IMR-90 (cell line): Measurements from ENCODE around the gene KPNA3. TPM values are rescaled to one million over a fixed set of nuclear protein-coding genes. Genes with fewer than 3 reads are reported as not detected.

Source experiments
- ATAC-seq: fragments of 200-7000 bp; cut with Tn5 transposase; 2 replicates; pipeline ENCODE4 v1.9.1; 2020; ENCODE audit warnings: low read depth, mild to moderate bottlenecking, moderate library complexity
- BruUV-seq: library from RNA; stranded (reverse); fragments of 400-500 nt; replicated peaks from 2 replicates; lab custom pipeline; 2021; lab: Mats Ljungman, UMichigan
- CTCF ChIA-PET: fragments of 300-600 bp; formaldehyde crosslinking; extraction: SDS; loops from one replicate; lab custom pipeline; 2021; ENCODE audit warnings: antibody characterized with exemption; lab: Yijun Ruan, JAX
- POLR2A ChIA-PET: fragments of 300-600 bp; sonication (Branson Sonifier 250); formaldehyde crosslinking; loops from one replicate; lab custom pipeline; 2022; ENCODE audit warnings: antibody characterized with exemption; ENCODE audit not compliant: unreplicated experiment; lab: Charles Lee
- DNase-seq: peaks from one replicate; pipeline ENCODE4 v3.0.0; 2013
- H2AFZ ChIP-seq: replicated peaks from 2 replicates; pipeline ENCODE3; 2013; ENCODE audit warnings: low read length, mild to moderate bottlenecking; ENCODE audit not compliant: poor library complexity
- H2AK5ac ChIP-seq: 2 replicates; pipeline ENCODE4 v1.6.1; 2013; ENCODE audit warnings: low read depth, low read length, inconsistent platforms
- H2AK9ac ChIP-seq: replicated peaks from 2 replicates; pipeline ENCODE3; 2013; ENCODE audit warnings: mild to moderate bottlenecking, low read depth, low read length, moderate library complexity; ENCODE audit not compliant: poor library complexity
- H2BK120ac ChIP-seq: 2 replicates; pipeline ENCODE4 v1.6.1; 2013; ENCODE audit warnings: low read depth, low read length, inconsistent platforms
- H2BK15ac ChIP-seq: 3 replicates; pipeline ENCODE4 v1.6.1; 2013; ENCODE audit warnings: low read depth, low read length, inconsistent platforms
- H2BK20ac ChIP-seq: 2 replicates; pipeline ENCODE4 v1.6.1; 2013; ENCODE audit warnings: low read depth, mild to moderate bottlenecking, inconsistent platforms, low read length, moderate library complexity
- H2BK5ac ChIP-seq: 2 replicates; pipeline ENCODE4 v1.6.1; 2013; ENCODE audit warnings: mild to moderate bottlenecking, low read depth, low read length, inconsistent platforms; ENCODE audit not compliant: poor library complexity, severe bottlenecking
- H3K14ac ChIP-seq: replicated peaks from 2 replicates; pipeline ENCODE4 v1.6.1; 2013; ENCODE audit warnings: low read depth, low read length, inconsistent platforms
- H3K18ac ChIP-seq: 2 replicates; pipeline ENCODE4 v1.6.1; 2013; ENCODE audit warnings: low read depth, low read length, control low read depth
- H3K23ac ChIP-seq: 2 replicates; pipeline ENCODE4 v1.6.1; 2013; ENCODE audit warnings: low read depth, low read length, inconsistent platforms
- H3K27ac ChIP-seq: 2 replicates; pipeline ENCODE4 v1.5.1; 2013; ENCODE audit warnings: mild to moderate bottlenecking, control low read depth, low read length; ENCODE audit not compliant: insufficient read depth
- H3K27me3 ChIP-seq: 2 replicates; pipeline ENCODE4 v1.6.1; 2013; ENCODE audit warnings: low read length; ENCODE audit not compliant: control insufficient read depth, insufficient read depth
- H3K36me3 ChIP-seq: 2 replicates; pipeline ENCODE4 v1.6.1; 2013; ENCODE audit warnings: low read length, mixed read lengths; ENCODE audit not compliant: control insufficient read depth, insufficient read depth
- H3K4ac ChIP-seq: 2 replicates; pipeline ENCODE4 v1.6.1; 2013; ENCODE audit warnings: low read depth, low read length, inconsistent platforms
- H3K4me1 ChIP-seq: 2 replicates; pipeline ENCODE4 v1.6.1; 2013; ENCODE audit warnings: low read length, mixed read lengths; ENCODE audit not compliant: control insufficient read depth, insufficient read depth
- H3K4me2 ChIP-seq: 2 replicates; pipeline ENCODE4 v1.6.1; 2013; ENCODE audit warnings: low read depth, mild to moderate bottlenecking, control low read depth, low read length, moderate library complexity
- H3K4me3 ChIP-seq: 2 replicates; pipeline ENCODE4 v1.5.1; 2013; ENCODE audit warnings: low read depth, mild to moderate bottlenecking, control low read depth, low read length, moderate library complexity; ENCODE audit not compliant: insufficient read depth
- H3K56ac ChIP-seq: 2 replicates; pipeline ENCODE4 v1.6.1; 2013; ENCODE audit warnings: low read length, inconsistent platforms; ENCODE audit not compliant: insufficient read depth; ENCODE audit errors: extremely low read depth
- H3K79me1 ChIP-seq, 2 experiments: 2 replicates each; pipeline ENCODE4 v1.6.1; 2013; ENCODE audit warnings: low read length in 2 of 2, inconsistent platforms in 1 of 2, low read depth in 1 of 2
- H3K9ac ChIP-seq: 2 replicates; pipeline ENCODE4 v1.6.1; 2013; ENCODE audit warnings: low read depth, low read length, control low read depth
- H3K9me1 ChIP-seq: 2 replicates; pipeline ENCODE4 v1.6.1; 2013; ENCODE audit warnings: low read length, inconsistent platforms; ENCODE audit not compliant: insufficient read depth
- H3K9me3 ChIP-seq: 2 replicates; pipeline ENCODE4 v1.6.1; 2013; ENCODE audit warnings: low read length; ENCODE audit not compliant: control insufficient read depth, insufficient read depth
- H4K20me1 ChIP-seq: 2 replicates; pipeline ENCODE4 v1.6.1; 2013; ENCODE audit warnings: low read length, inconsistent platforms; ENCODE audit not compliant: insufficient read depth
- H4K5ac ChIP-seq: 2 replicates; pipeline ENCODE4 v1.6.1; 2013; ENCODE audit warnings: mild to moderate bottlenecking, low read depth, low read length, control low read depth
- H4K8ac ChIP-seq, 2 experiments: 2 replicates each; pipeline ENCODE4 v1.6.1; 2013; ENCODE audit warnings: low read depth in 2 of 2, low read length in 2 of 2, control low read depth in 1 of 2, inconsistent platforms in 1 of 2
- H4K91ac ChIP-seq: 2 replicates; pipeline ENCODE4 v1.6.1; 2013; ENCODE audit warnings: low read depth, low read length, inconsistent platforms; ENCODE audit not compliant: insufficient read depth
- BHLHE40 ChIP-seq: fragments of 150-350 bp; IDR thresholded peaks from 2 replicates; pipeline ENCODE4 v1.6.1; 2016; ENCODE audit warnings: mild to moderate bottlenecking, low read depth, low read length
- CHD1 ChIP-seq: IDR thresholded peaks from 2 replicates; pipeline ENCODE4 v1.6.1; 2012; ENCODE audit warnings: low read depth, low read length, improper control_type of control experiment
- CTCF ChIP-seq: conservative IDR thresholded peaks from 2 replicates; pipeline ENCODE4 v1.5.1; 2012; ENCODE audit warnings: mild to moderate bottlenecking, low read depth, low read length, improper control_type of control experiment
- ELK1 ChIP-seq: fragments of 150-350 bp; IDR thresholded peaks from 2 replicates; pipeline ENCODE4 v1.6.1; 2016; ENCODE audit warnings: low read depth, mild to moderate bottlenecking, low read length, moderate library complexity, borderline replicate concordance
- FOS ChIP-seq: fragments of 150-350 bp; IDR thresholded peaks from 2 replicates; pipeline ENCODE4 v1.6.1; 2016; ENCODE audit warnings: low read depth, low read length
- MAFK ChIP-seq: IDR thresholded peaks from 2 replicates; pipeline ENCODE4 v1.6.1; 2012; ENCODE audit warnings: low read depth, low read length, improper control_type of control experiment
- MAZ ChIP-seq: IDR thresholded peaks from 2 replicates; pipeline ENCODE4 v1.6.1; 2012; ENCODE audit warnings: low read depth, mild to moderate bottlenecking, low read length, improper control_type of control experiment, moderate library complexity, borderline replicate concordance
- MXI1 ChIP-seq: IDR thresholded peaks from 2 replicates; pipeline ENCODE4 v1.6.1; 2012; ENCODE audit warnings: low read depth, mild to moderate bottlenecking, low read length, moderate library complexity, borderline replicate concordance
- NFE2L2 ChIP-seq: fragments of 150-350 bp; IDR thresholded peaks from 2 replicates; pipeline ENCODE4 v1.6.1; 2016; ENCODE audit warnings: low read depth, mild to moderate bottlenecking, low read length
- POLR2A ChIP-seq: IDR thresholded peaks from 2 replicates; pipeline ENCODE4 v1.6.1; 2012; ENCODE audit warnings: mild to moderate bottlenecking, low read depth, low read length
- RAD21 ChIP-seq: IDR thresholded peaks from 2 replicates; pipeline ENCODE4 v1.6.1; 2012; ENCODE audit warnings: low read length, improper control_type of control experiment
- RCOR1 ChIP-seq: IDR thresholded peaks from 2 replicates; pipeline ENCODE4 v1.6.1; 2012; ENCODE audit warnings: mild to moderate bottlenecking, low read length, improper control_type of control experiment; ENCODE audit not compliant: insufficient replicate concordance
- RFX5 ChIP-seq: IDR thresholded peaks from 2 replicates; pipeline ENCODE4 v1.8.0; 2012; ENCODE audit warnings: low read depth, mild to moderate bottlenecking, low read length, moderate library complexity
- SMC3 ChIP-seq: fragments of 150-350 bp; IDR thresholded peaks from 2 replicates; pipeline ENCODE4 v1.6.1; 2016; ENCODE audit warnings: low read depth, mild to moderate bottlenecking, antibody characterized with exemption, low read length, moderate library complexity
- USF2 ChIP-seq: fragments of 150-350 bp; IDR thresholded peaks from 2 replicates; pipeline ENCODE4 v1.6.1; 2017; ENCODE audit warnings: mild to moderate bottlenecking, antibody characterized with exemption, low read length, low read depth
- WGBS, 2 experiments: methylation state at CpG; one replicate each; pipeline versions ENCODE4 v1.1.5 to v1.1.7; 2013; ENCODE audit warnings: missing lambda C conversion rate in 2 of 2; ENCODE audit not compliant: insufficient read length in 1 of 2; ENCODE audit errors: extremely low coverage in 2 of 2; 5-methylcytosine and 5-hydroxymethylcytosine counted together
- dilution Hi-C: fragments of 300-500 bp; cut with HindIII; formaldehyde crosslinking; loops from one replicate; pipeline ENCODE4 v1.14.3; 2018; ENCODE audit warnings: low sequenced_read_pairs; ENCODE audit not compliant: unreplicated experiment
- in situ Hi-C: fragments of 300-500 bp; cut with MboI; formaldehyde crosslinking; loops from 3 replicates; pipeline ENCODE4 v1.14.3; 2019; ENCODE audit warnings: low sequenced_read_pairs, inconsistent platforms, mixed read lengths
- intact Hi-C: fragments of 100-400 bp; cut with micrococcal nuclease; formaldehyde crosslinking; loops from 2 replicates; pipeline ENCODE4 v1.10.0; 2022
- polyA plus RNA-seq, 3 experiments: library from polyadenylated mRNA; depleted of rRNA; stranded (reverse); fragments of >200 nt; gene quantifications; 2 replicates each; pipeline ENCODE4 v1.2.3, GENCODE V29; 2012; ENCODE audit warnings: low replicate concordance in 1 of 3
- total RNA-seq: library from RNA; depleted of rRNA; stranded (reverse); fragments of >200 nt; gene quantifications from 2 replicates; pipeline ENCODE4 v1.2.3, GENCODE V29; 2012

The KPNA3 gene
- total and polyA plus RNA-seq, 2 of the 4 experiments (the other 2 are of a cell fraction): 25.3 to 48.6 TPM

- no peak overlapping the region for H3K27ac ChIP-seq
- no peak for TF ChIP-seq CTCF
- TF ChIP-seq RFX5: no peak
- no peak for TF ChIP-seq POLR2A
- no peak for TF ChIP-seq FOS
- TF ChIP-seq SMC3: no peak
- TF ChIP-seq ELK1: no peak
- TF ChIP-seq CHD1: no peak
- TF ChIP-seq MAFK: no peak
- TF ChIP-seq MXI1: no peak
- no peak for TF ChIP-seq RCOR1
- TF ChIP-seq NFE2L2: no peak
- TF ChIP-seq BHLHE40: no peak
- TF ChIP-seq USF2: no peak
- no peak for TF ChIP-seq MAZ
- TF ChIP-seq RAD21: no peak
These were observed 140.7 kb downstream of the KPNA3 start for GRCh38 chr13:49651570-49652354.

More at GRCh38 chr13:49651570-49652354, 140.7 kb downstream of the KPNA3 start:
- Histone ChIP-seq H2BK20ac (no peak overlapping the region), H3K79me1 (no peaks in the 10 kb centered on the region), H2BK5ac (no peak overlapping the region), H2AFZ (no peak overlapping the region), H3K4me1 (peaks cover 15% of the 10 kb centered on the region), H2AK9ac (no peak overlapping the region), H3K56ac (no peak overlapping the region), H3K9me1 (peaks cover 22% of the 10 kb centered on the region), H3K14ac (no peak overlapping the region), H2BK15ac (no peak overlapping the region), H4K91ac (no peak overlapping the region; the same call in 1 of the 2 replicates), H4K8ac (no peak overlapping the region), H3K18ac (no peak overlapping the region), H3K23ac (no peak overlapping the region), H4K20me1 (peaks cover 4% of the 10 kb centered on the region; the same call in 1 of the 2 replicates), H3K9me3 (no peaks in the 10 kb centered on the region), H3K27me3 (no peaks in the 10 kb centered on the region), H3K9ac (no peak overlapping the region), H3K36me3 (no peaks in the 10 kb centered on the region), H3K4ac (no peak overlapping the region), H3K4me3 (no peak overlapping the region), H4K5ac (no peak overlapping the region), H3K4me2 (no peak overlapping the region), H2BK120ac (no peak overlapping the region; the same call in 1 of the 2 replicates), H2AK5ac (peak overlapping the region; percentile 27; the same call in 1 of the 2 replicates)
- CTCF ChIA-PET: no interaction called here
- DNase-seq: no peak
- intact Hi-C loops: no loop called here
- no peak for ATAC-seq
- dilution Hi-C loops: no loop called here
- POLR2A ChIA-PET: no interaction called here
- in situ Hi-C loops: loop anchor here (25.0 kb wide), 2 partner anchors 1261 to 1411 kb away; partner anchors contain the start of gene RNASEH2B
- BruUV-seq: no TSS peak
- WGBS, 2 experiments: 89% methylated on average over 6 of the region's 17 CpGs; no CpG with 5 or more reads in 1 of the 2 experiments
